HepG2 (cell line): ENCODE measurements around the gene BPI. TPM values are rescaled to one million over a fixed set of nuclear protein-coding genes. Genes with fewer than 3 reads are reported as not detected.
A peak's percentile ranks its signal among the peaks of the same experiment; 100 is the strongest.

Experiments
- HOXA3 ChIP-seq: sonication (generic); formaldehyde crosslinking; IDR thresholded peaks from 2 replicates; pipeline ENCODE4 v1.5.0; 2020; ENCODE audit warnings: missing genetic modification reagents
- JARID2 ChIP-seq: sonication (generic); formaldehyde crosslinking; IDR thresholded peaks from 2 replicates; pipeline ENCODE4 v1.8.1; 2023; ENCODE audit warnings: missing genetic modification reagents, inconsistent platforms; ENCODE audit not compliant: insufficient replicate concordance
- JDP2 ChIP-seq: sonication (generic); formaldehyde crosslinking; IDR thresholded peaks from 2 replicates; pipeline ENCODE4 v1.8.1; 2022; ENCODE audit warnings: missing genetic modification reagents, borderline replicate concordance
- MIER3 ChIP-seq: IDR thresholded peaks from 2 replicates; pipeline ENCODE4 v1.6.1; 2016; ENCODE audit warnings: missing compliant biosample characterization, borderline replicate concordance
- NRL ChIP-seq: sonication (generic); formaldehyde crosslinking; IDR thresholded peaks from 2 replicates; pipeline ENCODE4 v1.5.0; 2020; ENCODE audit warnings: missing genetic modification reagents, mild to moderate bottlenecking, moderate library complexity, borderline replicate concordance
- PAX8 ChIP-seq: sonication (generic); formaldehyde crosslinking; IDR thresholded peaks from 2 replicates; pipeline ENCODE4 v1.8.0; 2022; ENCODE audit warnings: mild to moderate bottlenecking, missing genetic modification reagents, borderline replicate concordance
- RELA ChIP-seq: sonication (generic); formaldehyde crosslinking; IDR thresholded peaks from 2 replicates; pipeline ENCODE4 v1.4.0; 2020; ENCODE audit warnings: missing genetic modification reagents
- TCF7L2 ChIP-seq: IDR thresholded peaks from 2 replicates; pipeline ENCODE4 v1.6.1; 2011; ENCODE audit warnings: mild to moderate bottlenecking, low read depth, low read length, moderate library complexity
- ZBTB21 ChIP-seq: sonication (generic); formaldehyde crosslinking; IDR thresholded peaks from 2 replicates; pipeline ENCODE4 v1.4.0; 2020; ENCODE audit warnings: missing genetic modification reagents
- ZFP82 ChIP-seq: sonication (generic); formaldehyde crosslinking; IDR thresholded peaks from 2 replicates; pipeline ENCODE4 v1.5.1; 2020; ENCODE audit warnings: mild to moderate bottlenecking, missing genetic modification reagents, borderline replicate concordance
- ZNF550 ChIP-seq: sonication (generic); formaldehyde crosslinking; IDR thresholded peaks from 2 replicates; pipeline ENCODE4 v1.4.0; 2020; ENCODE audit warnings: mild to moderate bottlenecking, missing genetic modification reagents, borderline replicate concordance
- ZNF552 ChIP-seq: sonication (generic); formaldehyde crosslinking; IDR thresholded peaks from 2 replicates; pipeline ENCODE4 v1.9.0; 2022; ENCODE audit warnings: missing genetic modification reagents, mild to moderate bottlenecking, borderline replicate concordance
- ZNF768 ChIP-seq: sonication (generic); formaldehyde crosslinking; IDR thresholded peaks from 2 replicates; pipeline ENCODE4 v1.4.0; 2020; ENCODE audit warnings: missing genetic modification reagents
- ZNF777 ChIP-seq: sonication (generic); formaldehyde crosslinking; IDR thresholded peaks from 2 replicates; pipeline ENCODE4 v1.4.0; 2020; ENCODE audit warnings: missing genetic modification reagents
- ZNF839 ChIP-seq: sonication (generic); formaldehyde crosslinking; IDR thresholded peaks from 2 replicates; pipeline ENCODE4 v1.4.0; 2020; ENCODE audit warnings: missing genetic modification reagents, mild to moderate bottlenecking, borderline replicate concordance
- ZSCAN20 ChIP-seq: sonication (generic); formaldehyde crosslinking; IDR thresholded peaks from 2 replicates; pipeline ENCODE4 v1.4.0; 2020; ENCODE audit warnings: missing genetic modification reagents, mild to moderate bottlenecking, borderline replicate concordance
- polyA plus RNA-seq, 8 experiments: library from polyadenylated mRNA; depleted of rRNA in 3 of 8; stranded (reverse) in 7 of 8; unstranded in 1 of 8; fragments of >200 nt; fragmentation: Illumina TruSeq in 4 of 8; extraction: Trizol in 4 of 8; gene quantifications; 2 replicates each; pipeline versions ENCODE4 v1.2.1 to v1.2.3, GENCODE V29; 2011 to 2016; ENCODE audit warnings: low read depth in 4 of 8, missing spikeins in 1 of 8, mixed read lengths in 1 of 8; ENCODE audit not compliant: insufficient read depth in 1 of 8
- total RNA-seq, 5 experiments: library from RNA; depleted of rRNA; stranded (reverse); fragments of >200 nt; fragmentation: Illumina TruSeq; extraction: Trizol; gene quantifications; 2 replicates each; pipeline ENCODE4 v1.2.3, GENCODE V29; 2016; ENCODE audit warnings: low read depth in 1 of 5
- TF ChIP-seq, protein P1 (sequence below): sonication (generic); formaldehyde crosslinking; IDR thresholded peaks from 2 replicates; pipeline ENCODE4 v1.4.0; 2020; ENCODE audit warnings: missing genetic modification reagents
- TF ChIP-seq, protein P2 (sequence below): IDR thresholded peaks from 2 replicates; pipeline ENCODE4 v1.6.1; 2016; ENCODE audit warnings: missing compliant biosample characterization, missing genetic modification reagents, borderline replicate concordance
- TF ChIP-seq, protein P3 (sequence below): sonication (generic); formaldehyde crosslinking; IDR thresholded peaks from 2 replicates; pipeline ENCODE4 v1.4.0; 2020; ENCODE audit warnings: missing genetic modification reagents, borderline replicate concordance
- TF ChIP-seq, protein P4 (sequence below): sonication (generic); formaldehyde crosslinking; IDR thresholded peaks from 2 replicates; pipeline ENCODE4 v1.4.0; 2020; ENCODE audit warnings: low read depth, mild to moderate bottlenecking, missing genetic modification reagents
- TF ChIP-seq, protein P5 (sequence below): sonication (generic); formaldehyde crosslinking; IDR thresholded peaks from 2 replicates; pipeline ENCODE4 v1.4.0; 2020; ENCODE audit warnings: mild to moderate bottlenecking, missing genetic modification reagents

The BPI gene
- total and polyA plus RNA-seq, 2 of the 13 experiments (the other 11 are each of a cell fraction or from before 2014, with no cell fraction given), result not detected

DNA sequence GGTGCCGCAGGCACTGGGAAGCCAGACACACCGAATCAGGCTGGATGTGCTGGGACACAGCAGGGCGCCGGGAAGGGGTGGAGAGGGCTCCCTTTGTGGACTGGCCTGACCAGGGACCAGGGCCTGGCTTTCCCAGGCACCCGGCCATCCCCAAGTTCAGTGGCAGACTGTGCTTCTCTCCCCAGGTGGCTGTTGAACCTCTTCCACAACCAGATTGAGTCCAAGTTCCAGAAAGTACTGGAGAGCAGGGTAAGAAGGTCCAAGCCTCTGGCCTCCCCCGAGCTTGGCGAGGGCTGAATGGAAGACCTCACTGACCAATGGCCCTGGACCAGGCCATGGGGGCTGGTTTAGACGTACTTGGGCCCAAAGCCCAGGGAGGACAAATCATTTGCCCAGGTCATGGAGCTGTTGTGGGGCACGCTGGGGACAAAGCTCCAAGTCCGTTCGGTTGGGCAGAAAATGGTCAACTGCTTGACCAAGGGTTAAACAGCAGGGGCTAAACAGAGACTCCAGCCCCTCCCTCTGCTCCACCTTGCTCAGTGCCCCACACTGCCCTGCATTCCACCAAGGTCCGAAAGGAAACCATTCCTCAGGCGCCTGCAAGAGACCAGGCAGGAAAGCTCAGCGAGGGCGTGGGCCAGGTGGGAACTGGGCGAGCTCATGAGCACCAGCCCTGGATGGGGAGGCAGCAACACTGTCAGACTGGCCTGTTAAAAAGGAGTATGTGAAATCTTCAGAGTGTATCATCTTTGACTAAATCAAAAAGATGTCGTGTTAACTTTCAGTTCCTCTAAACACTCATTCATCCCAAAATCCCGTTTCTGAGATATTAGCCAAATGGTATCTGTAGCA lies 51.4 kb downstream of the BPI start (continued):
- TF ChIP-seq, protein P1, sequence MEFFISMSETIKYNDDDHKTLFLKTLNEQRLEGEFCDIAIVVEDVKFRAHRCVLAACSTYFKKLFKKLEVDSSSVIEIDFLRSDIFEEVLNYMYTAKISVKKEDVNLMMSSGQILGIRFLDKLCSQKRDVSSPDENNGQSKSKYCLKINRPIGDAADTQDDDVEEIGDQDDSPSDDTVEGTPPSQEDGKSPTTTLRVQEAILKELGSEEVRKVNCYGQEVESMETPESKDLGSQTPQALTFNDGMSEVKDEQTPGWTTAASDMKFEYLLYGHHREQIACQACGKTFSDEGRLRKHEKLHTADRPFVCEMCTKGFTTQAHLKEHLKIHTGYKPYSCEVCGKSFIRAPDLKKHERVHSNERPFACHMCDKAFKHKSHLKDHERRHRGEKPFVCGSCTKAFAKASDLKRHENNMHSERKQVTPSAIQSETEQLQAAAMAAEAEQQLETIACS, result no peak
- TF ChIP-seq ZSCAN20 (CRISPR knock-in tag) (no peak), ZNF550 (no peak), JARID2 (CRISPR knock-in tag) (no peak), RELA (CRISPR knock-in tag) (no peak), ZNF777 (CRISPR knock-in tag) (no peak), TCF7L2 (no peak), ZBTB21 (CRISPR knock-in tag) (no peak), JDP2 (CRISPR knock-in tag) (no peak), ZFP82 (CRISPR knock-in tag) (no peak), HOXA3 (CRISPR knock-in tag) (peak; percentile 30; the same call in 1 of the 2 replicates), ZNF552 (CRISPR knock-in tag) (0 out of 2 replicates have a peak, but pooled peaks have one; percentile 19), PAX8 (CRISPR knock-in tag) (0 out of 2 replicates have a peak, but pooled peaks have one; percentile 59), MIER3 (CRISPR knock-in tag) (no peak), NRL (CRISPR knock-in tag) (no peak), ZNF768 (CRISPR knock-in tag) (peak; percentile 79), ZNF839 (CRISPR knock-in tag) (no peak)
- TF ChIP-seq, protein P2, sequence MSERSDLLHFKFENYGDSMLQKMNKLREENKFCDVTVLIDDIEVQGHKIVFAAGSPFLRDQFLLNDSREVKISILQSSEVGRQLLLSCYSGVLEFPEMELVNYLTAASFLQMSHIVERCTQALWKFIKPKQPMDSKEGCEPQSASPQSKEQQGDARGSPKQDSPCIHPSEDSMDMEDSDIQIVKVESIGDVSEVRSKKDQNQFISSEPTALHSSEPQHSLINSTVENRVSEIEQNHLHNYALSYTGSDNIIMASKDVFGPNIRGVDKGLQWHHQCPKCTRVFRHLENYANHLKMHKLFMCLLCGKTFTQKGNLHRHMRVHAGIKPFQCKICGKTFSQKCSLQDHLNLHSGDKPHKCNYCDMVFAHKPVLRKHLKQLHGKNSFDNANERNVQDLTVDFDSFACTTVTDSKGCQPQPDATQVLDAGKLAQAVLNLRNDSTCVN, result no peak
- TF ChIP-seq, protein P3, sequence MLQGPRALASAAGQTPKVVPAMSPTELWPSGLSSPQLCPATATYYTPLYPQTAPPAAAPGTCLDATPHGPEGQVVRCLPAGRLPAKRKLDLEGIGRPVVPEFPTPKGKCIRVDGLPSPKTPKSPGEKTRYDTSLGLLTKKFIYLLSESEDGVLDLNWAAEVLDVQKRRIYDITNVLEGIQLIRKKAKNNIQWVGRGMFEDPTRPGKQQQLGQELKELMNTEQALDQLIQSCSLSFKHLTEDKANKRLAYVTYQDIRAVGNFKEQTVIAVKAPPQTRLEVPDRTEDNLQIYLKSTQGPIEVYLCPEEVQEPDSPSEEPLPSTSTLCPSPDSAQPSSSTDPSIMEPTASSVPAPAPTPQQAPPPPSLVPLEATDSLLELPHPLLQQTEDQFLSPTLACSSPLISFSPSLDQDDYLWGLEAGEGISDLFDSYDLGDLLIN (CRISPR knock-in tag), result no peak
- TF ChIP-seq, protein P4, sequence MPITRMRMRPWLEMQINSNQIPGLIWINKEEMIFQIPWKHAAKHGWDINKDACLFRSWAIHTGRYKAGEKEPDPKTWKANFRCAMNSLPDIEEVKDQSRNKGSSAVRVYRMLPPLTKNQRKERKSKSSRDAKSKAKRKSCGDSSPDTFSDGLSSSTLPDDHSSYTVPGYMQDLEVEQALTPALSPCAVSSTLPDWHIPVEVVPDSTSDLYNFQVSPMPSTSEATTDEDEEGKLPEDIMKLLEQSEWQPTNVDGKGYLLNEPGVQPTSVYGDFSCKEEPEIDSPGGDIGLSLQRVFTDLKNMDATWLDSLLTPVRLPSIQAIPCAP (CRISPR knock-in tag), result no peak
- TF ChIP-seq, protein P5, sequence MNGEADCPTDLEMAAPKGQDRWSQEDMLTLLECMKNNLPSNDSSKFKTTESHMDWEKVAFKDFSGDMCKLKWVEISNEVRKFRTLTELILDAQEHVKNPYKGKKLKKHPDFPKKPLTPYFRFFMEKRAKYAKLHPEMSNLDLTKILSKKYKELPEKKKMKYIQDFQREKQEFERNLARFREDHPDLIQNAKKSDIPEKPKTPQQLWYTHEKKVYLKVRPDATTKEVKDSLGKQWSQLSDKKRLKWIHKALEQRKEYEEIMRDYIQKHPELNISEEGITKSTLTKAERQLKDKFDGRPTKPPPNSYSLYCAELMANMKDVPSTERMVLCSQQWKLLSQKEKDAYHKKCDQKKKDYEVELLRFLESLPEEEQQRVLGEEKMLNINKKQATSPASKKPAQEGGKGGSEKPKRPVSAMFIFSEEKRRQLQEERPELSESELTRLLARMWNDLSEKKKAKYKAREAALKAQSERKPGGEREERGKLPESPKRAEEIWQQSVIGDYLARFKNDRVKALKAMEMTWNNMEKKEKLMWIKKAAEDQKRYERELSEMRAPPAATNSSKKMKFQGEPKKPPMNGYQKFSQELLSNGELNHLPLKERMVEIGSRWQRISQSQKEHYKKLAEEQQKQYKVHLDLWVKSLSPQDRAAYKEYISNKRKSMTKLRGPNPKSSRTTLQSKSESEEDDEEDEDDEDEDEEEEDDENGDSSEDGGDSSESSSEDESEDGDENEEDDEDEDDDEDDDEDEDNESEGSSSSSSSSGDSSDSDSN (CRISPR knock-in tag), result peak; percentile 30; the same call in 1 of the 2 replicates
